Measurements from ENCODE around the gene RINL.

The RINL gene

DNA sequence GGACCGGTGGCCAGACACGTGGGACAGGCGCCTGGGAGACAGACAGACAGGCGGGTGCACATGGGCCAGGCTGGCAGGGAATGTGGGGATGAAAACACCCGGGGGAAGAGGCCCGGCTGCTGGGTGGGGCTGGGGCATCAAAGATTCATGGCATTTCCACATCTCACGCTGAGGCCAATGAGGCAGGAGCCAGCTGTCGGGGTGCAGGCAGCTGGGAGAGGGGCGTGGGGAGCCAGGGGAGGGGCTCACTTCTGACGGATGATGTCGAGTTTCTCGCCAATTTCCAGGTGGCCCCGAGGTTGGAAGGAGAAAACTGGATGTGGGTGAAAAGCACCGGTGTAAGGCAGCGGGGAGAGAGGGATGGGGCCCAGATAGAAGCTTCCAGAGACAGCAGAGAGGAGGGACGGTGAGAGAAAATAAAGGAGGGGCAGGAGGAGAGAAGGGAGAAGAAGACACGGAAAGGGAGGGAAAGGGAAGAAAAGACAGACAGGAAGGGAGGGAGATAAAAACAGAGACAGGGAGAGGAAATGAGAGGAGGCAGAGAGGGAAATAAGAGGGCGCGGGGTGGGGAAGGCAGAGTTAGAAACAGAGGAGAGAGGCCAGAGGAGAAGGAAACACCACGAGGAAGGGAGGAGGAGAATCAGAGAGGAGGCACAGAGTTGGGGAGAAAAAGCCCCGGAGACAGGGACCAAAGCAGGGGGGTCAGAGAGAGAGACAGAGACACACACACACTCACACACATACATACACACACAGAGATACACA, 41.9 kb upstream of the RINL start:
- H3K4me3 ChIP-seq (replicated peaks in 1 of 2; ENCODE audit: low read depth in 2 of 2, low read length in 2 of 2): no peak overlapping the region
- no peak for DNase-seq (ENCODE audit: low read depth in 2 of 2)
- TF ChIP-seq, protein P1, sequence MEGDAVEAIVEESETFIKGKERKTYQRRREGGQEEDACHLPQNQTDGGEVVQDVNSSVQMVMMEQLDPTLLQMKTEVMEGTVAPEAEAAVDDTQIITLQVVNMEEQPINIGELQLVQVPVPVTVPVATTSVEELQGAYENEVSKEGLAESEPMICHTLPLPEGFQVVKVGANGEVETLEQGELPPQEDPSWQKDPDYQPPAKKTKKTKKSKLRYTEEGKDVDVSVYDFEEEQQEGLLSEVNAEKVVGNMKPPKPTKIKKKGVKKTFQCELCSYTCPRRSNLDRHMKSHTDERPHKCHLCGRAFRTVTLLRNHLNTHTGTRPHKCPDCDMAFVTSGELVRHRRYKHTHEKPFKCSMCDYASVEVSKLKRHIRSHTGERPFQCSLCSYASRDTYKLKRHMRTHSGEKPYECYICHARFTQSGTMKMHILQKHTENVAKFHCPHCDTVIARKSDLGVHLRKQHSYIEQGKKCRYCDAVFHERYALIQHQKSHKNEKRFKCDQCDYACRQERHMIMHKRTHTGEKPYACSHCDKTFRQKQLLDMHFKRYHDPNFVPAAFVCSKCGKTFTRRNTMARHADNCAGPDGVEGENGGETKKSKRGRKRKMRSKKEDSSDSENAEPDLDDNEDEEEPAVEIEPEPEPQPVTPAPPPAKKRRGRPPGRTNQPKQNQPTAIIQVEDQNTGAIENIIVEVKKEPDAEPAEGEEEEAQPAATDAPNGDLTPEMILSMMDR (IDR thresholded peaks at IDR 0.05; ENCODE audit: low read depth, low read length): no peak

DNA sequence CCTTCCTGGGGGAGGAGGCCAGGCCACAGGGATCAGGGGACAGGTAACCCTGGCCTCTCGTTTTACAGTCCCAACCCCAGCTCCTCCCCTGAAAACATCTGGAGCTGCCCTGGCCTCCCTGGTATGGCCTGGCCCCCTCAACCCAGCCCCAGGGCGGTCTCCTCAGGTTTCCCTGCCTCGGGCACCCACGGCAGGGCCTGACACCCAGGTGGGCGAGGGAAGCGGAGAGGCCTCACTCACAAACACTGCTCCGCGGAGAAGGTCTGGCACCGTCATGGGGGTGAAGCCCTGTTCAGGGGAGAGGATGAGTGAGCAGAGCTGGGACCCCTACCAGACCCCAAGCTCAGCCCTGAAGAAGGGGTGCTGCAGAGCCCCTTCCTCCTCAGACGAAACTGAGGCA, 40.5 kb upstream of the RINL start:
- TF ChIP-seq, protein P1 (IDR thresholded peaks at IDR 0.05; ENCODE audit: low read depth, low read length): no peak
- no peak overlapping the region for H3K4me3 ChIP-seq (replicated peaks in 1 of 2; ENCODE audit: low read depth in 2 of 2, low read length in 2 of 2)
- DNase-seq (ENCODE audit: low read depth in 2 of 2): no peak

DNA sequence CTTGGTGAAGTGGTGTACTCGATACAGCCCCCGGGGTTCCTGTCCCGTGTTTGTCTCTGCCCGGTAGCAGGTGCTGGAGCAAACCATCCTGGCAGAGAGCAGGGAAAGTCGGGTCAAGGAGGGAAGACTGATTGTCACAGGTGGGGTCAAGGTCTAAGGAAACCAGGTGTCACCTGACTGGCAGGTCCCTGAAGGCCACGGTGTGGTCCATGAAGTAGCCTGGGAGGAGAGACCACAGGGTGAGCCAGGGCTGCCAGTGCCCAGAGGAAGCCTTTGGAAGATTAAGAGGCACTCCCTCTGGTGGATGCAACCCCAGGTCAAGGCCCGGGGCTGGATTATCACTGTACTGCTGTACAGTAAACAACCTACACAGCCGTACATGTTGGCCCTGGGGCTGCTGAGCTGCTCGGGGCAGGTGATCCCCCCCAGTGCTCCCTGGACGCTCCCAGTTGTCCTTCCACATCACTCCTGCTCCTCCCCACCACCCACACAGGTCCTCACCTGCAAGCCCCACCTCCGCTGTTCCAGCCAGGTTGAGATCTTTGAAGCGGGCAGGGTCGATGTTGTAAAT, 39.9 kb upstream of the RINL start:
- no peak overlapping the region for H3K4me3 ChIP-seq (replicated peaks in 1 of 2; ENCODE audit: low read depth in 2 of 2, low read length in 2 of 2)

DNA sequence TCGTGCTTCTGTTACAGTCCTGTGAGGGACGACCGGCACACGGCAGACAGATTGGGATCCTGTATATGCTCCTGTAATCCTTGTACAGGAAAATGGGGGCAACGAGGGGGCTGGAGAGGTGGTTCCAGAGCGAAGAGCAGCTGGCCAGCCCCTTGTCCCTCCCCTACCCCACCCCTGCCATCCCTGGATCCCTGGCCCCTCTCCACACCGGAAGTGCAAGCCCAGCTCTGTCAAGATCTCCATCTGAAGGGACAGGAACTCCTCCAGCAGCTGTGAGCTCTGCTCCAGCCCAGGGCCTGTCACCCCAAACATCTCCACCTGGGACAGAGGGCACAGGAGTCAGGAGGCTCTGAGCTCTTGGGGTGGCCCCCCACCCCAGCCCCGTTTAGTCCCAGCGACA, 39.4 kb upstream of the RINL start:
- TF ChIP-seq, protein P1 (IDR thresholded peaks at IDR 0.05; ENCODE audit: low read depth, low read length): no peak
- no peak overlapping the region for H3K4me3 ChIP-seq (replicated peaks in 1 of 2; ENCODE audit: low read depth in 2 of 2, low read length in 2 of 2)
- DNase-seq (ENCODE audit: low read depth in 2 of 2): no peak

More for the DNA sequence above, 39.9 kb upstream of the RINL start:
- no peak for DNase-seq (ENCODE audit: low read depth in 2 of 2)
- TF ChIP-seq, protein P1 (IDR thresholded peaks at IDR 0.05; ENCODE audit: low read depth, low read length): no peak

DNA sequence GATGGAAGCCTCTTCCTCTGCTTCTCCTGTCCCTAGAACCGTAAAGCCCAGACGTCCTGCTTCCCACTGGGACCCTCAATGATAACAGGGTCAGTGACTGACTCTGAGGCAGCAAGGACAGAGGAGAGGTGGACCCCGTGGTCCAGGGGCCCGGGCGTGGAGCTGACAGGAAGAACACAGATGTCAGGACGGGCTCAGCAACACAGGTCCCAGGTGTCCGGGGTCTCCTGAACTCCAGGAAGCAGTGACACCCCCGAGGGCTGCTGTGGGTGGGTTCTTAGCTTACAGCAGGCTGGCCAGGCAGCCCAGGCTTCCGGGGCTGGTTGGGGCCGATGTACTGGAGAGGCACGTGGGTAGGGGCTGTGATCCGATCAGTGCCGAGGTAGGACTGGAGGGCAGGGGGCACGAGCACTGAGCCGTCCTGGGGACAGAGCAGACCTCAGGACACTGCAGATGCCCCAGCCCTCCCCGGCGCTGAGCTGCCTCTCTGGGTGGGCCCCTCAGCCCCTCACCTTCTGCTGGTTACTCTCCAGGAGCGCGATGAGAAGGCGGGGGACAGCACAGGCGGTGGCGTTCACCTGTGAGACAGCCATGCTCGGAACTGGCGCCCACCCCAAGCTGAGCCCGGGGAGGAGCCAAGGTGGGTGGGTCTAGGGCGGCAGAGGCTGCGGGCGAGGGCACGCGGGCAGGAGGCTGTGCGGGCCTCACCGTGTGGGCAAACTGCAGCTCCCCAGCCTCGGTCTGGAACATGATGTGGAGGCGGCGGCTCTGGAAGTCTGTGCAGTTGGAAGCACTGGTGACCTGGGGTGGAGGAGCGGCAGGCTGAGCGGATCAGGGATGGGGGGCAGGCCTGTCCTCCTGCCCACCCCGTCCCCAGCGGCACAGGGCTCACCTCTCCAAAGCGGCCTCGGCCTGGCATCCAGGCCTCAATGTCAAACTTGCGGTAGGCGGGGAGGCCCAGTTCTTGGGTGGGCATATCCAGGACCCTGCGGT, 37.5 kb upstream of the RINL start:
- no peak for DNase-seq (ENCODE audit: low read depth in 2 of 2)
- TF ChIP-seq, protein P1 (IDR thresholded peaks at IDR 0.05; ENCODE audit: low read depth, low read length): no peak

DNA sequence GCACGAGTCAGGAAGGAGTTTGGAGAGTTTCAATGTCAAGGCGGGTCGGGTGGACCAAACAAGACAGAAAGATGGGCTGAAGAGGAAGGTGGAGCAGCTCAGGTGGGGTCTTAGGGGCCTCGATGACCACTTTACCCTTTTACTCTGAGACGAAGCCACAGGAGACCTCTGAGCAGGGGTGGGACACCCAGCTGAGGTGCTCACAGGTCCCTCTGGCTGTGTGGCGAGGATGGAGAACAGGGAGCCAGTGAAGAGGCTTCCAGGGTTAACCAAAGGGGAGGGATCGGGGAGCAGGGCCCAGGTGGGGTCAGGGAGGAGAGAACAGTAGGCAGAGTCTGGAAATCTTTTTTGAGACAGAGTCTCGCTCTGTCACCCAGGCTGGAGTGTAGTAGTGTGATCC, 35.9 kb upstream of the RINL start:
- no peak for DNase-seq (ENCODE audit: low read depth in 2 of 2)
- TF ChIP-seq, protein P1 (IDR thresholded peaks at IDR 0.05; ENCODE audit: low read depth, low read length): no peak
- H3K4me3 ChIP-seq (replicated peaks in 1 of 2; ENCODE audit: low read depth in 2 of 2, low read length in 2 of 2): no peak overlapping the region

More for the DNA sequence above, 37.5 kb upstream of the RINL start:
- no peak overlapping the region for H3K4me3 ChIP-seq (replicated peaks in 1 of 2; ENCODE audit: low read depth in 2 of 2, low read length in 2 of 2)
